T-helper 2 cell (primary cell): ENCODE data around the gene SFMBT2.

Experiments
- DNase-seq, 5 experiments: peaks; one replicate each; pipeline versions ENCODE4 v3.0.0 to v3.0.0-alpha.2; 2012 to 2022

SFMBT2 gene

DNA sequence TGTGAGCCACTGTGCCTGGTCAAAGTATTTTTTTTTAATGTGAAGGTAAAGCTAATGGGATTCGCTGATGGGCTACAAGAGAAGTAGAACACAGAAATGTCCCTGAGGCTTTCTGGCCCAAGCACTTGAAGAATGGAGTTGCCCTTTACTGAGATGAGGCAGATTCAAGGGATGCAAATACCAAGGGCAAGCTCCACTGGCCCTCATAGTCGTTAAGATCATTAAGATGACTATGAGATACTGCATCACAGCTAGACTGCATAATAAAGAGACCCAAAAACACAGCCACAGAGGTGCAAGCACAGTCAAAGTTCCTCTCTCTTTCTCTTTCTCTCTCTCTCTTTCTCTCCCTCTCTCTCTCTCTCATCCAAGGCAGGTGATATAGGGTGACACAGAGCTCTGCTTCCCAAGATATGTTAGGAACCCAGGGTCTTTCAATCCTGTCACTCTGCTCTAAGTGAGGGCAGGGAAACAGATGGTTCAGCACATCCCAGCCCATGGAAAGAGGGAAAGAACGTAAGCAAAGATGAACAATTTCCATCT is 117.4 kb downstream of the SFMBT2 start:
- no peak for DNase-seq

GRCh38 chr10:7291487-7292270 is 119.2 kb downstream of the SFMBT2 start:
- DNase-seq = no peak

GRCh38 chr10:7288060-7288690 is 122.7 kb downstream of the SFMBT2 start:
- no peak for DNase-seq

GRCh38 chr10:7287377-7287776 is 123.5 kb downstream of the SFMBT2 start:
- no peak for DNase-seq

DNA sequence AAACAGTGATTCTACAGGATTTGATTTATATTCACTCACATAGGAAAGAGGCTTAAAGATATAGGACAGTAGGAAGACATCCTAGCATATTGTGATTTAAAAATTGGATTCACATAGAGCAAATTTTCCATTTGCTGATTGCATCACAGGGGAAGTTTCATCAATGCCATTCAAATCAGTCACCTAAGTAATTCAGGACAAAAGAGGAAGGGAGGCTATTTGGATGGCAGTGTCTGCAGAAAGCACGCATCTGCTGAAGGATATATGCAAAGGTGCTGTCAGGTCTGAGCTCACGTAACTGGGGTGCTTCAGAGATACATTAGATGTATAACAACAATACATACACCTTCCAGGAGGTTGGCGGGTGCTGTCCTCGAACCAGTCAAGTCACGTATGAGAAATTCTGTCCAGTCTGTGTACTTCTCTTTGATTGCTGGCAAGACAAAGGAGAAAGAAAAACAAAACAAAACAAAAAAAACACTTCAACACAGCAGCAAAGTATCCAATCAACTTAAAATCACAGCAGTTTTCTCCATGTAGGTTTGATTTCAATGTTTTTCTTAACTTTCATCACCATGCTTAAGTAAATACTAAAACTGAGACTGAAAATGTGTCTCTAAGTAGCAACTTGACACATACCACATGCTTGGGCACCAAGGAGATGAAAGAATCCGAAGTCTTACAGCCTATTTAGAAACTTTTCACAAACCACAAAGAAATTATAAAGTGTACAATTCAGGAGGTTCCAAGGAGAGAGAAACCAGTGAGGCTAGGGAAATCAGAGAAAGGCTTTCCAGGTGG is 125.1 kb downstream of the SFMBT2 start:
- DNase-seq = peak in 1 of 5 experiments; percentile 52

DNA sequence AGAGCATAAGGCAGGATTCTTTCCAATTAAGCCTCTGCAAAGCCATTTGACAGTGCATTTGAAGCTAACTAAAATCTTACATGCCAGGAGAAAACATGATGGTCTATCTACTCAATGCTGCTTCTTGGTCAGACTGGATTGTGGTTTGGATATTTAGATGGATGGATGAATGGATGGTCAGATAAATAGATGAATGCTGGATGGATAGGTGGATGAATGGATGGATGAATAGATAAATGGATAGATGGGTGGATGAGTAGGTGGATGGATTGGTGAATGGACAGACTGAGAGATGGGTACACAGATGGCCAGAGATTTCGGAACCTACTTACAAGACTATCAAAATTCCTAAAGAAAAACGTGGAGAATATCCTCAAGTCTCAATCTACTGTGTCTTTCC is 127.6 kb downstream of the SFMBT2 start:
- no peak for DNase-seq

- no peak for DNase-seq
Measured at GRCh38 chr10:7282457-7282856, 128.4 kb downstream of the SFMBT2 start.

- peak in 1 of 5 experiments; percentile 28 for DNase-seq
Measured at GRCh38 chr10:7281429-7281828, 129.4 kb downstream of the SFMBT2 start.

DNA sequence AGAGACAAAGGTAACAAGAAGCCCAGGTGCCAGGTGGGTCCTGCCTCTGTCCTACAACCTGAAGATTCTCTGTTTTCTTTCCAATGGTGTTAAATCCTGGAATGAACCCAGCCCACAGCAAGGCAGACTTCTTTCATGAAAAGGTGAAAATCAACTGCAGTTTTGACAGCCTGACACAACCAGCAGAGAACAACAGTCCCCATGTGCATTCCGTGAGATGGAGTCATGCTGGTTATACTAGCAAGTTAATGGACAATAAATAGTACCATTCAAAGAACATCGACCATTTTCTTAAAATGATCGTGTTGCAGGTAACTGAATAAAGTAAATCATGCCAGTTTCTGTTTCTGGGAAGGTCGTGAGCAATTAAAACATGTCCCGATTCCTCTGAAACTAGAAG is 131.5 kb downstream of the SFMBT2 start:
- no peak for DNase-seq

DNA sequence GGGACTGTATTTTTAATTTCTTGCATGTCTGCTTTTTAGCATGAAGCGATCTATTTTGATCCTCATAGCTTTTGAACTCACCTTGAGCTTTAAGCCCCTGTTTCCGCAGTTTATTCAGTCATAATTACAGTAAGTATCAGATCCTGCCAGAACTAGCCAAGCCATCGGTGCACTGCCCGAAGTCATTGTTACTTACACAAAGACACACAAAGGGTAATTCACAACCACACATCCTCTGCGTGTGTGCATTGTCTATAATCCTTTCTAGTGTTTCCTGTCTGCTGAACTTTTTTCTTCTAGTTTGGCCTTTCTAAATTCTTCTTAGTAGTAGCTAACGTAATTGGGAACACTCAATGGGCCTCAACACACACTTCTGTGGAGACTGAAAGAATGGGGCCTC is 133.0 kb downstream of the SFMBT2 start:
- no peak for DNase-seq

DNA sequence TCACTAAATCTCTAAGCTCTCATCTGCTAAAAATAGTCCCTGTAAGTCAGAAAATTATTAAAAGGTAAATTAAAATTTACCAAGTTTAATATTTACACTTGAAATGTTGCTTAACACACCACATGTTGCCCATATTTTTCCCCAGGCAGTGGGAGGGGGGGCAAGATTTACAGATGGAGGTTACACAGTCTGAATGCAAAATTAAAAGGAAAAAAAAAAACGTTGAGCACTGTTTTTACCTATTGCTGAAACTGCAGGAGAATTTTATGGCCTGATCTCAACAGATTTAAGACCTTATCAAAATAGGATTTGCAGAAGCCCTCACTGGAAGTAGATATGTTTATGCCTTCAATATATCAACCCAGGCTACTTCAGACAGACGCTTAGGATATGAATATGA is 133.4 kb downstream of the SFMBT2 start:
- no peak for DNase-seq

GRCh38 chr10:7275761-7276440 is 134.9 kb downstream of the SFMBT2 start:
- DNase-seq = no peak

DNA sequence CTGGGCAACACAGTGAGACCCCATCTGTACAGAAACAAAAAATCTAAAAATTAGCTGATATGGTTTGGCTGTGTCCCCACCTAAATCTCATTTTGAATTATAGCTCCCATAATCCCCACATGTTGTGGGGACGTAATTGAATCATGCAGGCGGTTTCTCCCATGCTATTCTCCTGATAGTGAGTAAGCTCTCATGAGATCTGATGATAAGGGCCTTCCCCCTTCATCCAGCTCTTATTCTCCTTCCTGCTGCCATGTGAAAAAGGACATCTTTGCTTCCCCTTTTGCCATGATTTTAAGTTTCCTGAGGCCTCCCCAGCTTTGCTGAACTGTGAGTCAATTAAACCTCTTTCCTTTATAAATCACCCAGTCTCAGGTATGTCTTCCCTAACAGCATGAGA is 136.5 kb downstream of the SFMBT2 start:
- no peak for DNase-seq

- peak in 2 of 5 experiments; percentile 16 to 40 for DNase-seq
Measured at GRCh38 chr10:7272008-7272407, 138.8 kb downstream of the SFMBT2 start.

DNA sequence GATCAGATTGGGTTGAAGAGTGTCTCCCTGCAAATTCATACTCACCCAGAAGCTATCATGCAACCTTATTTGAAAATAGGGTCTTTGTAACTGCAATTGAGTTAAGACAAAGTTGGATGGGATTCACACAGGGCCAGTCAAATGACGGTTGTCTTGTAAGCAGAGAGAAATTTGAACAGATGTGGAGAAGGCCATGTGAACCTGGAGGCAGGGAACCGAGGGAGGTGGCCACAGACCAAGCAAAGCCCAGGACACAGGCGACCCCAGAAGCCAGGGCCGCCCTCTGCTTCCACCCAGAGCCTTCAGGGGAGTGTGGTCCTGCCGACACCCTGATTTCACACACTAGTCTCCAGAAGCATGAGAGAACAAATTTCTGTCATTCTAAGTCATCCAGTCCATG is 140.8 kb downstream of the SFMBT2 start:
- no peak for DNase-seq

- no peak for DNase-seq
Measured at GRCh38 chr10:7267142-7267541, 143.7 kb downstream of the SFMBT2 start.

- DNase-seq = no peak
Measured at GRCh38 chr10:7265396-7266123, 145.3 kb downstream of the SFMBT2 start.

DNA sequence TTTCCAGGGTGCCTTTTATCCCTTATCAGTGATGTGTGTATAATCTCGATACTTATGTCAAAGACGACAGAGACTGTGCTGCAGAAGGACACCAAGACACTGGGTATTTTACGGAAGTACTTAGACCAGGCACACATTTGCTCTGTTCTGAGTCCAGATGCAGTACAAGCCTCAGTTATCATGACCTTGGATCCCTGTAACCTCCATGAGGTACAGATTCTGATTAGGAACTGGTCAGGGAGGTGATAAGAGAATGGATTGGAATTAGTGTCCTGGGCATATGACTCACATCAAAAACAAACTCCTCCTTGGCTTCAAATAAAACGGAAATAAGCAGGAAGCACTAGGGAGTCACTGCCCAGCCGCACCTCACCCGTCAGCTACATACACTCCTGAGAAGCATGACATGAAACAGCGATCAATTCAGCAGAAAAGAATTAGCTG is 146.5 kb downstream of the SFMBT2 start:
- no peak for DNase-seq

DNA sequence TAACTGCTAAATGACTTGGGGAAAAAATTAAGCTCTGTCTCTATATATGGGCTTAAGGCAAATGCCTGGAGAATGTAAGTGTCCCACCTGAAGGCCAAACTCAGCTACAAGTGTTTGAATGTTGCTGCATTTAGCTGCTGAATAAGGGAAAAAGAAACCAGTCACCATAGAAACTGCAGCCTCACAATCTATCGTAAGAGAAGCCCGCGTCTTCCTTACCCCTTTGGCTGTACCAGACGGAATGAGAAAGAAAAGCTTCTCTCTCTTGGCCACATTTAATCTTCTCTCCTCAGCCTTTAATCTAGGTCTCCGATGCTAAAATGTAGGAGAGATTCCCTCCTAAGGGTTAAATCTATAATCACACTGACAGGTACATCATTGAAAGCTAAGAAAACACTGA is 147.2 kb downstream of the SFMBT2 start:
- DNase-seq = no peak

- no peak for DNase-seq
Measured at GRCh38 chr10:7261351-7261750, 149.5 kb downstream of the SFMBT2 start.

DNA sequence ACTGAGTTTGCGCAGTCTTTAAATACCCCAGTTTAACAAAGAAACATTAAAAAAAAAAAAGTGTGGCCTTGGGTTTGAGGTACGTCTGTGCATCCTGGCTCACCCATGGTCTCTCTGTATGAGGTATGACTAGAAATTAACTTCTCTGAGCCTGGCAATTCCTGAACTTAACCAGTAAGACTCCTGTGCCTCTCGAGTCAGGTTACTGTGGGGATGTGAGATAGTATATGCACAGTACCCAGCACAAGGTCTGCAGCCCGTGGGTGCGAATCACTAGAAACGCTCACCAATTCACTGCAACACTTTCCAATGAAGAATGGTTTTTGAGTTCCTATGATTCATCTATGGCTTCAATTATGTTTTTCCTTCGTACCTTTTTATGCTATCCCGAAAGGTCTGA is 149.9 kb downstream of the SFMBT2 start:
- DNase-seq = no peak

- DNase-seq = peak in 2 of 5 experiments; percentile 43 to 48
Measured at GRCh38 chr10:7260412-7260900, 150.4 kb downstream of the SFMBT2 start.
